ENCODE data around the gene NOXO1. TPM values are rescaled to one million over a fixed set of nuclear protein-coding genes. Genes with fewer than 3 reads are reported as not detected.

Gene NOXO1
- total RNA-seq, 1 donor from 2014 or later: 0.63 TPM

DNA sequence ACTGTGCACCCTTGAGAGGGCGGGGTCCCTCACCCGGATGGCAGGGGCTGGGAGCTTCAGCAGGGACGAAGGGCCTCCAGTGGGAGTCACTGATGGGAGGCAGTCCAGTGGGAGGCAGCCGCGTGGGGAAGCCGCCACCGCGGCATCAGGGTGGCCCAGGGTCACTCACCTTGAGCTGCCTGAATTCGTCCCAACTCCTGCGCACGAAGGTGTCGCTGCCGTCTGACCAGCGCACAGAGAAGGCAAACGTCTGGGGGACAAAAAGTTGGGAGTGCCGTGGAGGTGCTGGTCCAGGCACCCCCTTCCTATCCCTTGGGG is 540 bp downstream of the NOXO1 start:
- H3K4me3 Mint-ChIP-seq: no peak overlapping the region
- TF ChIP-seq, protein P1, sequence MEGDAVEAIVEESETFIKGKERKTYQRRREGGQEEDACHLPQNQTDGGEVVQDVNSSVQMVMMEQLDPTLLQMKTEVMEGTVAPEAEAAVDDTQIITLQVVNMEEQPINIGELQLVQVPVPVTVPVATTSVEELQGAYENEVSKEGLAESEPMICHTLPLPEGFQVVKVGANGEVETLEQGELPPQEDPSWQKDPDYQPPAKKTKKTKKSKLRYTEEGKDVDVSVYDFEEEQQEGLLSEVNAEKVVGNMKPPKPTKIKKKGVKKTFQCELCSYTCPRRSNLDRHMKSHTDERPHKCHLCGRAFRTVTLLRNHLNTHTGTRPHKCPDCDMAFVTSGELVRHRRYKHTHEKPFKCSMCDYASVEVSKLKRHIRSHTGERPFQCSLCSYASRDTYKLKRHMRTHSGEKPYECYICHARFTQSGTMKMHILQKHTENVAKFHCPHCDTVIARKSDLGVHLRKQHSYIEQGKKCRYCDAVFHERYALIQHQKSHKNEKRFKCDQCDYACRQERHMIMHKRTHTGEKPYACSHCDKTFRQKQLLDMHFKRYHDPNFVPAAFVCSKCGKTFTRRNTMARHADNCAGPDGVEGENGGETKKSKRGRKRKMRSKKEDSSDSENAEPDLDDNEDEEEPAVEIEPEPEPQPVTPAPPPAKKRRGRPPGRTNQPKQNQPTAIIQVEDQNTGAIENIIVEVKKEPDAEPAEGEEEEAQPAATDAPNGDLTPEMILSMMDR (conservative IDR thresholded peaks at IDR 0.05): no peak

GRCh38 chr16:1980030-1980769 is 1.1 kb downstream of the NOXO1 start:
- Mint-ChIP-seq H3K27ac (ENCODE audit: unreplicated experiment) (no peak overlapping the region), H3K4me1 (peaks cover 28% of the 10 kb centered on the region), H3K36me3 (ENCODE audit: low read depth) (no peaks in the 10 kb centered on the region), H3K27me3 (ENCODE audit: low read depth) (peaks cover 54% of the 10 kb centered on the region), H3K9me3 (no peaks in the 10 kb centered on the region), H3K4me3 (no peak overlapping the region)
- no peak for DNase-seq (ENCODE audit: low read depth, low spot score)
- TF ChIP-seq, protein P1 (conservative IDR thresholded peaks at IDR 0.05): no peak

More for the DNA sequence above, 540 bp downstream of the NOXO1 start:
- peaks cover 55% of the 10 kb centered on the region for H3K27me3 Mint-ChIP-seq (ENCODE audit: low read depth)
- no peaks in the 10 kb centered on the region for H3K9me3 Mint-ChIP-seq
- no peaks in the 10 kb centered on the region for H3K36me3 Mint-ChIP-seq (ENCODE audit: low read depth)
- peaks cover 30% of the 10 kb centered on the region for H3K4me1 Mint-ChIP-seq
- no peak overlapping the region for H3K27ac Mint-ChIP-seq (ENCODE audit: unreplicated experiment)
- no peak for DNase-seq (ENCODE audit: low read depth, low spot score)

DNA sequence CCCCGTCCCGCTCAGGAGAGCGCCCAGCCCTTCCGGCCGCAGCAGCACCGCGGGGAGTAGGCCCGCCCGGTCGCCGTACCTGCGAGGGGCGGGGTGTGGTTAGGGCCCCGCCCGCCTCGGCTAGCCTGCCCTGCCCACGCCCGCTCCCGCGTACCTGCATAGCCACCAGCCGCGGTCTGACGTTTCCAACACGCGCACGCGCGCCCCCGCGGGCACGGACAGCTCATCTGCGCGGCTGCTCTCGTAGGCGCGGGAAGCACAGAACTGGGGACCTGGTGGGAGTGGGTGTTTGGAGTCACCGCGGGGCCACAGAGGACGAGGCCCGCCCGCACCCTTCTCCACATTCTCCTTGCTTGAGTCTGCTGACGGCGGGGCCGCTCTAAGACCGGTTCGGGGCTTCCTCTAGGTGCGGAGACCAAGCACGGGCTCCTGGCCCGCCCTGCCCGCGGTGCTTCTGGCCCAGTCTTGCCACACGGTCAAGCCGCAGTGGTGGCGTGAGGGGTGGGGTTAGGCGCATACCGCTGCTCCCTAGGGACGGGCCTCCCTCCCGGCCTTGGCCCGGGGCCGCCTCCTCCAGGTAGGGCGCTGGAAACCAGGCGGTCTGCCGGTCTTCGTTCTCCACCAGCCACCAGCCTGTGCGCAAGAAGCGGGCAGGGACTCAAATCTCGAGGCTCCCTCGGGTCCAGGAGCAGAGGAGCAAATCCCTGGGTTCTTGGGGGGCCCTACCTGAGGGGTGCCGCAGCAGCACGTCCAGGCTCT is 1.8 kb downstream of the NOXO1 start:
- Mint-ChIP-seq H3K4me1 (peaks cover 21% of the 10 kb centered on the region), H3K27ac (ENCODE audit: unreplicated experiment) (no peak overlapping the region), H3K27me3 (ENCODE audit: low read depth) (peaks cover 50% of the 10 kb centered on the region), H3K36me3 (ENCODE audit: low read depth) (no peaks in the 10 kb centered on the region), H3K4me3 (no peak overlapping the region), H3K9me3 (no peaks in the 10 kb centered on the region)
- no peak for DNase-seq (ENCODE audit: low read depth, low spot score)
- TF ChIP-seq, protein P1 (conservative IDR thresholded peaks at IDR 0.05): no peak

DNA sequence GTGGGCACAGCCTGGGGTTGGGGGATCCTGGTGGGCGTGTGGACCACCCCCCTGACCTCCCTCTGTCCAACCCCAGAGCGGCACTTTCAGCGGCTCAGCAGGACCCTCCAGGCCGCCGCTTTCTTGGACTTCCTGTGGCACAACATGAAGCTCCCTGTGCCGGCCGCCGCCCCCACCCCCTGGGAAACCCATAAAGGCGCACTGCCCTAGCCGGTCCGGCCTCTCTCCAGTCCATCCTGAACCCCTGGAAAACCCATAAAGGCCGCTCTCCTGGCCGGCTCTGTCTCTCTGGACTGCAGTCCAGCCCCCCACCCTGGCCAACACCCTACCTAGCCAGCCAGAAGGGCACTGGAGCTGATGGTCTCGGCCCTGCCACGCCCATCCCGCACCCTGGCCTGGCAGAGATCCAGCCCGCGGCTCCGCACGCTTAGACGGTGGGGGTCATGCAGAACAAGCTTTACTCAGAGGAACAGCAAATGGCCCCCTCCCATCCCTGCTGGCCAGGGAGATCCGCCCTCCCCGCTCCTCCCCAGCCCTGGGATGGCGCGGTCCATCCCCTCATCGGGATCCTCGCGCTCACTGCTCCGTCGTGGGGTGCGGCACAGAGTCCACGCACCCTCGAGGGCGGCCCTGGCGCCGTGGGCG is 2.7 kb downstream of the NOXO1 start:
- no peaks in the 10 kb centered on the region for H3K36me3 Mint-ChIP-seq (ENCODE audit: low read depth)
- no peak for DNase-seq (ENCODE audit: low read depth, low spot score)
- TF ChIP-seq, protein P1 (conservative IDR thresholded peaks at IDR 0.05): no peak
- H3K4me3 Mint-ChIP-seq: no peak overlapping the region
- H3K27me3 Mint-ChIP-seq (ENCODE audit: low read depth): peaks cover 50% of the 10 kb centered on the region
- no peak overlapping the region for H3K27ac Mint-ChIP-seq (ENCODE audit: unreplicated experiment)
- H3K4me1 Mint-ChIP-seq: peaks cover 21% of the 10 kb centered on the region
- no peaks in the 10 kb centered on the region for H3K9me3 Mint-ChIP-seq

DNA sequence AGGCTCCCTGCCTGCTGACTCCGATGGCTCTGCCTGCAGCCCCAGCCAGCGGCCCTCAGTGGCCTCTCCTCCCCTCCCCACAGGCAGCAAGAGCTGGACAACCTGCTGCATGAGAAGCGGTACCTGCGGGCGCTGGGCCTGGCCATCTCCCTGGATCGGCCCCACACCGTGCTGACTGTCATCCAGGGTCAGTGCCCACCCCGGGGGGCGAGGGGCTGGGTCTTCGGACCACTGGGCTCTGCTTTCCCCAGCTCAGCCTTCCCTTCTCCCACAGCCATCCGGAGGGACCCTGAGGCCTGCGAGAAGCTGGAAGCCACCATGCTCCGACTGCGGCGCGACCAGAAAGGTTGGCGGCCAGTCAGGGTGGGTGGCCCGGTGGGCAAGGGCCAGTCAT is 3.4 kb downstream of the NOXO1 start:
- Mint-ChIP-seq H3K9me3 (no peaks in the 10 kb centered on the region), H3K4me3 (no peak overlapping the region), H3K36me3 (ENCODE audit: low read depth) (no peaks in the 10 kb centered on the region), H3K27me3 (ENCODE audit: low read depth) (peaks cover 45% of the 10 kb centered on the region), H3K27ac (ENCODE audit: unreplicated experiment) (no peak overlapping the region), H3K4me1 (peaks cover 18% of the 10 kb centered on the region)
- TF ChIP-seq, protein P1 (conservative IDR thresholded peaks at IDR 0.05): no peak
- DNase-seq (ENCODE audit: low read depth, low spot score): no peak

Data from neural crest cell (in vitro differentiated cells).